GM23338 (cell line): ENCODE data around the gene OR12D1. TPM values are rescaled to one million over a fixed set of nuclear protein-coding genes. Genes with fewer than 3 reads are reported as not detected.

Experiments used
- ATAC-seq: fragments of 200-7000 bp; cut with Tn5 transposase; 3 replicates; pipeline ENCODE4 v1.9.1; 2020
- DNase-seq: peaks from one replicate; pipeline ENCODE4 v3.0.0-alpha.2; 2015; ENCODE audit warnings: low spot score
- H2AFZ ChIP-seq: fragments of 200-600 bp; sonication (generic); 2 replicates; pipeline ENCODE4 v1.8.0; 2016; ENCODE audit warnings: antibody characterized with exemption, mild to moderate bottlenecking, moderate library complexity
- H3F3A ChIP-seq: fragments of 200-600 bp; sonication (generic); replicated peaks from 2 replicates; pipeline ENCODE4 v1.8.0; 2017; ENCODE audit warnings: antibody characterized with exemption, mixed run types, low read depth
- H3K27ac ChIP-seq: fragments of 200-600 bp; sonication (generic); 2 replicates; pipeline ENCODE4 v1.6.1; 2016; ENCODE audit warnings: low read depth
- H3K27me3 ChIP-seq: fragments of 200-600 bp; sonication (generic); 2 replicates; pipeline ENCODE4 v1.8.0; 2016; ENCODE audit warnings: mild to moderate bottlenecking, mixed run types, moderate library complexity; ENCODE audit not compliant: insufficient read depth
- H3K36me3 ChIP-seq: fragments of 200-600 bp; sonication (generic); 2 replicates; pipeline ENCODE4 v1.8.0; 2016; ENCODE audit warnings: mild to moderate bottlenecking; ENCODE audit not compliant: insufficient read depth
- H3K4me1 ChIP-seq: fragments of 200-600 bp; sonication (generic); 2 replicates; pipeline ENCODE4 v1.8.0; 2016; ENCODE audit warnings: mild to moderate bottlenecking, moderate library complexity; ENCODE audit not compliant: insufficient read depth
- H3K4me2 ChIP-seq: fragments of 200-600 bp; sonication (generic); 2 replicates; pipeline ENCODE4 v1.7.1; 2017; ENCODE audit warnings: mixed run types
- H3K4me3 ChIP-seq: fragments of 200-600 bp; sonication (generic); 2 replicates; pipeline ENCODE4 v1.6.1; 2016; ENCODE audit warnings: mixed run types
- H3K79me2 ChIP-seq: fragments of 200-600 bp; sonication (generic); replicated peaks from 2 replicates; pipeline ENCODE4 v1.8.0; 2017; ENCODE audit warnings: mild to moderate bottlenecking; ENCODE audit not compliant: insufficient read depth
- H3K9me2 ChIP-seq: fragments of 200-600 bp; sonication (generic); 2 replicates; pipeline ENCODE4 v1.8.0; 2017; ENCODE audit not compliant: insufficient read depth
- H4K20me1 ChIP-seq: fragments of 200-600 bp; sonication (generic); replicated peaks from 2 replicates; pipeline ENCODE4 v1.8.0; 2017; ENCODE audit warnings: mild to moderate bottlenecking; ENCODE audit not compliant: insufficient read depth
- H3K27ac Mint-ChIP-seq: 2 replicates; pipeline ENCODE4 v1.8.0; 2020; ENCODE audit warnings: inconsistent platforms, mild to moderate bottlenecking, moderate library complexity, mixed read lengths
- H3K27me3 Mint-ChIP-seq: 3 replicates; pipeline ENCODE4 v1.8.0; 2022; ENCODE audit warnings: low read depth, mild to moderate bottlenecking, moderate library complexity, mixed read lengths, inconsistent platforms; ENCODE audit not compliant: insufficient read depth, poor library complexity
- H3K36me3 Mint-ChIP-seq: 3 replicates; pipeline ENCODE4 v1.8.0; 2021; ENCODE audit warnings: low read depth, mild to moderate bottlenecking, inconsistent platforms, moderate library complexity, mixed read lengths
- H3K4me1 Mint-ChIP-seq: 3 replicates; pipeline ENCODE4 v1.8.0; 2020; ENCODE audit warnings: mild to moderate bottlenecking, inconsistent platforms, mixed read lengths
- H3K4me3 Mint-ChIP-seq: 3 replicates; pipeline ENCODE4 v1.8.0; 2021; ENCODE audit warnings: moderate library complexity, mild to moderate bottlenecking, inconsistent platforms, mixed read lengths
- H3K9me3 Mint-ChIP-seq: 3 replicates; pipeline ENCODE4 v1.8.0; 2020; ENCODE audit warnings: moderate library complexity, mild to moderate bottlenecking, inconsistent platforms, mixed read lengths
- CREB1 ChIP-seq: fragments of 250-450 bp; sonication (Bioruptor Pico); IDR thresholded peaks from 2 replicates; pipeline ENCODE4 v1.5.0; 2020; ENCODE audit warnings: low read depth, mild to moderate bottlenecking, moderate library complexity
- CTCF ChIP-seq, 2 experiments: fragments of 200-600 bp in 1 of 2; sonication (generic) in 1 of 2; conservative IDR thresholded peaks; 2 replicates each; pipeline versions ENCODE4 v1.5.1 to v1.6.1; 2016 to 2017; ENCODE audit warnings: antibody characterized with exemption in 2 of 2, low read depth in 2 of 2, mild to moderate bottlenecking in 2 of 2, moderate library complexity in 1 of 2
- ETS1 ChIP-seq: IDR thresholded peaks from 2 replicates; pipeline ENCODE4 v1.6.1; 2016; ENCODE audit warnings: antibody characterized with exemption
- EZH2 ChIP-seq: fragments of 200-600 bp; sonication (generic); IDR thresholded peaks from one replicate; pipeline ENCODE4 v1.8.0; 2017; ENCODE audit warnings: antibody characterized with exemption, mild to moderate bottlenecking, low read depth; ENCODE audit not compliant: unreplicated experiment
- EZH2phosphoT487 ChIP-seq: fragments of 200-600 bp; sonication (generic); IDR thresholded peaks from one replicate; pipeline ENCODE4 v1.8.1; 2018; ENCODE audit warnings: antibody characterized with exemption; ENCODE audit not compliant: unreplicated experiment
- JUNB ChIP-seq: IDR thresholded peaks from one replicate; pipeline ENCODE4 v1.6.1; 2016; ENCODE audit warnings: antibody characterized with exemption; ENCODE audit not compliant: unreplicated experiment
- NANOG ChIP-seq: IDR thresholded peaks from 2 replicates; pipeline ENCODE4 v1.6.1; 2016; ENCODE audit warnings: antibody characterized with exemption, borderline replicate concordance
- POLR2AphosphoS5 ChIP-seq: IDR thresholded peaks from 2 replicates; pipeline ENCODE4 v1.6.1; 2016; ENCODE audit warnings: antibody characterized with exemption, low read depth
- REST ChIP-seq: IDR thresholded peaks from one replicate; pipeline ENCODE4 v1.6.1; 2018; ENCODE audit warnings: antibody characterized with exemption; ENCODE audit not compliant: unreplicated experiment
- STAT1 ChIP-seq: IDR thresholded peaks from one replicate; pipeline ENCODE4 v1.6.1; 2016; ENCODE audit warnings: antibody characterized with exemption; ENCODE audit not compliant: unreplicated experiment
- ZNF114 ChIP-seq: fragments of 250-450 bp; sonication (Bioruptor Pico); IDR thresholded peaks from 2 replicates; pipeline ENCODE4 v1.5.0; 2020; ENCODE audit warnings: mild to moderate bottlenecking, moderate library complexity
- ZNF331 ChIP-seq: fragments of 250-450 bp; sonication (Bioruptor Pico); IDR thresholded peaks from 2 replicates; pipeline ENCODE4 v1.5.0; 2020; ENCODE audit warnings: low read depth, mild to moderate bottlenecking, moderate library complexity
- polyA plus RNA-seq: library from polyadenylated mRNA; unstranded; fragments of >200 nt; fragmentation: Nextera tagmentation; extraction: Ambion mirVana; gene quantifications from 2 replicates; pipeline ENCODE4 v1.2.1, GENCODE V29; 2016
- total RNA-seq: library from RNA; depleted of rRNA; stranded (reverse); fragments of >200 nt; shearing (Covaris generic); gene quantifications from 2 replicates; pipeline ENCODE4 v1.2.3, GENCODE V29; 2014
- TF ChIP-seq, protein P1 (sequence below): fragments of 250-450 bp; sonication (Bioruptor Pico); IDR thresholded peaks from 2 replicates; pipeline ENCODE4 v1.5.0; 2020; ENCODE audit warnings: mild to moderate bottlenecking, moderate library complexity

OR12D1 gene
- total and polyA plus RNA-seq, 2 experiments from 2014 or later = not detected

DNA sequence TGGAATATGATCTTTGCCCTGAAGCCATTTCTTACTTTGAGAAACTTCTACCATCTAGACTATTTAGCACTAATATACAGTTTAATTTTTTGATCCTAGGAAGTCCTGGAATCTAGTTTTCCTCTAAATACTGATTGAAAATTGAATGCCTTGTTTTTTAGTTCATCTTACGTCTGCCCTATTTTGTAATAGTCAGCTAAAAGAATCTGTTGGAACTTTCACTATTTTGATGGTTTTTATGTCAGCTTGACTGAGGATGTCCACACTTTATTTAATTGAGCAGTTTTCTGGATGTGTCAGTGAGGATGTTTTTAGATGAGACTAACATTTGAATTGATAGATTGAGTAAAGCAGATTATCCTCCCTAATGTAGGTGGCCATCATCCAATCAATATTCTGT is 10.9 kb upstream of the OR12D1 start:
- H3K79me2 ChIP-seq = no peaks in the 10 kb centered on the region
- no peaks in the 10 kb centered on the region; the same call in 1 of the 2 replicates for H3K9me2 ChIP-seq
- H3K4me2 ChIP-seq = no peak overlapping the region
- no peak overlapping the region for H3K4me3 ChIP-seq
- H3K36me3 ChIP-seq = no peaks in the 10 kb centered on the region
- no peaks in the 10 kb centered on the region for H3F3A ChIP-seq
- H4K20me1 ChIP-seq = no peaks in the 10 kb centered on the region
- H3K36me3 Mint-ChIP-seq = no peaks in the 10 kb centered on the region
- ATAC-seq = no peak
- H3K27ac ChIP-seq = no peak overlapping the region
- no peaks in the 10 kb centered on the region for H3K4me1 ChIP-seq
- H3K27ac Mint-ChIP-seq = no peak overlapping the region
- H2AFZ ChIP-seq = no peak overlapping the region
- H3K27me3 Mint-ChIP-seq = no peaks in the 10 kb centered on the region
- DNase-seq = no peak
- no peak overlapping the region for H3K4me3 Mint-ChIP-seq
- TF ChIP-seq JUNB = no peak
- no peak for TF ChIP-seq STAT1
- TF ChIP-seq, protein P1, sequence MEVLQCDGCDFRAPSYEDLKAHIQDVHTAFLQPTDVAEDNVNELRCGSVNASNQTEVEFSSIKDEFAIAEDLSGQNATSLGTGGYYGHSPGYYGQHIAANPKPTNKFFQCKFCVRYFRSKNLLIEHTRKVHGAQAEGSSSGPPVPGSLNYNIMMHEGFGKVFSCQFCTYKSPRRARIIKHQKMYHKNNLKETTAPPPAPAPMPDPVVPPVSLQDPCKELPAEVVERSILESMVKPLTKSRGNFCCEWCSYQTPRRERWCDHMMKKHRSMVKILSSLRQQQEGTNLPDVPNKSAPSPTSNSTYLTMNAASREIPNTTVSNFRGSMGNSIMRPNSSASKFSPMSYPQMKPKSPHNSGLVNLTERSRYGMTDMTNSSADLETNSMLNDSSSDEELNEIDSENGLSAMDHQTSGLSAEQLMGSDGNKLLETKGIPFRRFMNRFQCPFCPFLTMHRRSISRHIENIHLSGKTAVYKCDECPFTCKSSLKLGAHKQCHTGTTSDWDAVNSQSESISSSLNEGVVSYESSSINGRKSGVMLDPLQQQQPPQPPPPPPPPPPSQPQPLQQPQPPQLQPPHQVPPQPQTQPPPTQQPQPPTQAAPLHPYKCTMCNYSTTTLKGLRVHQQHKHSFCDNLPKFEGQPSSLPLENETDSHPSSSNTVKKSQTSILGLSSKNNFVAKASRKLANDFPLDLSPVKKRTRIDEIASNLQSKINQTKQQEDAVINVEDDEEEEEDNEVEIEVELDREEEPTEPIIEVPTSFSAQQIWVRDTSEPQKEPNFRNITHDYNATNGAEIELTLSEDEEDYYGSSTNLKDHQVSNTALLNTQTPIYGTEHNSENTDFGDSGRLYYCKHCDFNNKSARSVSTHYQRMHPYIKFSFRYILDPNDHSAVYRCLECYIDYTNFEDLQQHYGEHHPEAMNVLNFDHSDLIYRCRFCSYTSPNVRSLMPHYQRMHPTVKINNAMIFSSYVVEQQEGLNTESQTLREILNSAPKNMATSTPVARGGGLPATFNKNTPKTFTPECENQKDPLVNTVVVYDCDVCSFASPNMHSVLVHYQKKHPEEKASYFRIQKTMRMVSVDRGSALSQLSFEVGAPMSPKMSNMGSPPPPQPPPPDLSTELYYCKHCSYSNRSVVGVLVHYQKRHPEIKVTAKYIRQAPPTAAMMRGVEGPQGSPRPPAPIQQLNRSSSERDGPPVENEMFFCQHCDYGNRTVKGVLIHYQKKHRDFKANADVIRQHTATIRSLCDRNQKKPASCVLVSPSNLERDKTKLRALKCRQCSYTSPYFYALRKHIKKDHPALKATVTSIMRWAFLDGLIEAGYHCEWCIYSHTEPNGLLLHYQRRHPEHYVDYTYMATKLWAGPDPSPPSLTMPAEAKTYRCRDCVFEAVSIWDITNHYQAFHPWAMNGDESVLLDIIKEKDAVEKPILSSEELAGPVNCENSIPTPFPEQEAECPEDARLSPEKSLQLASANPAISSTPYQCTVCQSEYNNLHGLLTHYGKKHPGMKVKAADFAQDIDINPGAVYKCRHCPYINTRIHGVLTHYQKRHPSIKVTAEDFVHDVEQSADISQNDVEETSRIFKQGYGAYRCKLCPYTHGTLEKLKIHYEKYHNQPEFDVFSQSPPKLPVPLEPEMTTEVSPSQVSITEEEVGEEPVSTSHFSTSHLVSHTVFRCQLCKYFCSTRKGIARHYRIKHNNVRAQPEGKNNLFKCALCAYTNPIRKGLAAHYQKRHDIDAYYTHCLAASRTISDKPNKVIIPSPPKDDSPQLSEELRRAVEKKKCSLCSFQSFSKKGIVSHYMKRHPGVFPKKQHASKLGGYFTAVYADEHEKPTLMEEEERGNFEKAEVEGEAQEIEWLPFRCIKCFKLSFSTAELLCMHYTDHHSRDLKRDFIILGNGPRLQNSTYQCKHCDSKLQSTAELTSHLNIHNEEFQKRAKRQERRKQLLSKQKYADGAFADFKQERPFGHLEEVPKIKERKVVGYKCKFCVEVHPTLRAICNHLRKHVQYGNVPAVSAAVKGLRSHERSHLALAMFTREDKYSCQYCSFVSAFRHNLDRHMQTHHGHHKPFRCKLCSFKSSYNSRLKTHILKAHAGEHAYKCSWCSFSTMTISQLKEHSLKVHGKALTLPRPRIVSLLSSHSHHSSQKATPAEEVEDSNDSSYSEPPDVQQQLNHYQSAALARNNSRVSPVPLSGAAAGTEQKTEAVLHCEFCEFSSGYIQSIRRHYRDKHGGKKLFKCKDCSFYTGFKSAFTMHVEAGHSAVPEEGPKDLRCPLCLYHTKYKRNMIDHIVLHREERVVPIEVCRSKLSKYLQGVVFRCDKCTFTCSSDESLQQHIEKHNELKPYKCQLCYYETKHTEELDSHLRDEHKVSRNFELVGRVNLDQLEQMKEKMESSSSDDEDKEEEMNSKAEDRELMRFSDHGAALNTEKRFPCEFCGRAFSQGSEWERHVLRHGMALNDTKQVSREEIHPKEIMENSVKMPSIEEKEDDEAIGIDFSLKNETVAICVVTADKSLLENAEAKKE = no peak
- no peak for TF ChIP-seq NANOG
- TF ChIP-seq ZNF331 (CRISPR knock-in tag) = no peak
- TF ChIP-seq EZH2phosphoT487 = no peak
- no peak for TF ChIP-seq EZH2
- TF ChIP-seq POLR2AphosphoS5 = no peak
- TF ChIP-seq ZNF114 (CRISPR knock-in tag) = no peak
- no peak for TF ChIP-seq CTCF (conservative IDR thresholded peaks at IDR 0.05; ENCODE audit: low read depth in 2 of 2)
- no peak for TF ChIP-seq CREB1
- no peak for TF ChIP-seq ETS1
- no peak for TF ChIP-seq REST
- H3K9me3 Mint-ChIP-seq = peaks cover 6% of the 10 kb centered on the region; the same call in 2 of the 3 replicates
- no peaks in the 10 kb centered on the region for H3K4me1 Mint-ChIP-seq
- H3K27me3 ChIP-seq = no peaks in the 10 kb centered on the region
